ENCODE measurements around the gene EYS. TPM values are rescaled to one million over a fixed set of nuclear protein-coding genes. Genes with fewer than 3 reads are reported as not detected.

The EYS gene
- total RNA-seq, 1 experiment from 2014 or later = not detected

- H4K20me1 ChIP-seq (ENCODE audit: insufficient read depth) = no peaks in the 10 kb centered on the region
- no peaks in the 10 kb centered on the region for H3K79me2 ChIP-seq (ENCODE audit: insufficient read depth, low read length)
- no peak for ATAC-seq
- TF ChIP-seq YY1 (IDR thresholded peaks at IDR 0.05; ENCODE audit: extremely low read depth, insufficient replicate concordance, low read depth, low read length) (no peak), EGR1 (IDR thresholded peaks at IDR 0.05; ENCODE audit: low read depth) (no peak), EZH2 (IDR thresholded peaks at IDR 0.05) (no peak), ZBTB33 (IDR thresholded peaks at IDR 0.05; ENCODE audit: extremely low read depth, insufficient replicate concordance, low read length) (no peak), JUND (IDR thresholded peaks at IDR 0.05) (no peak), FOSL1 (IDR thresholded peaks at IDR 0.05; ENCODE audit: low read depth) (no peak), SRF (IDR thresholded peaks at IDR 0.05; ENCODE audit: low read depth) (no peak), SIN3A (IDR thresholded peaks at IDR 0.05; ENCODE audit: low read depth) (no peak), TCF7L2 (IDR thresholded peaks at IDR 0.05; ENCODE audit: borderline replicate concordance, extremely low read depth, insufficient read depth, insufficient read length) (no peak), CEBPB (IDR thresholded peaks at IDR 0.05; ENCODE audit: low read depth) (no peak), ZFX (IDR thresholded peaks at IDR 0.05) (no peak), CBX3 (IDR thresholded peaks at IDR 0.05; ENCODE audit: low read depth) (no peak), POLR2AphosphoS5 (IDR thresholded peaks at IDR 0.05; ENCODE audit: low read depth, low read length) (no peak), POLR2A (IDR thresholded peaks at IDR 0.05; ENCODE audit: borderline replicate concordance, extremely low read depth, insufficient read depth, insufficient read length) (no peak), SP1 (IDR thresholded peaks at IDR 0.05; ENCODE audit: low read depth) (no peak)
- TF ChIP-seq, protein P1, sequence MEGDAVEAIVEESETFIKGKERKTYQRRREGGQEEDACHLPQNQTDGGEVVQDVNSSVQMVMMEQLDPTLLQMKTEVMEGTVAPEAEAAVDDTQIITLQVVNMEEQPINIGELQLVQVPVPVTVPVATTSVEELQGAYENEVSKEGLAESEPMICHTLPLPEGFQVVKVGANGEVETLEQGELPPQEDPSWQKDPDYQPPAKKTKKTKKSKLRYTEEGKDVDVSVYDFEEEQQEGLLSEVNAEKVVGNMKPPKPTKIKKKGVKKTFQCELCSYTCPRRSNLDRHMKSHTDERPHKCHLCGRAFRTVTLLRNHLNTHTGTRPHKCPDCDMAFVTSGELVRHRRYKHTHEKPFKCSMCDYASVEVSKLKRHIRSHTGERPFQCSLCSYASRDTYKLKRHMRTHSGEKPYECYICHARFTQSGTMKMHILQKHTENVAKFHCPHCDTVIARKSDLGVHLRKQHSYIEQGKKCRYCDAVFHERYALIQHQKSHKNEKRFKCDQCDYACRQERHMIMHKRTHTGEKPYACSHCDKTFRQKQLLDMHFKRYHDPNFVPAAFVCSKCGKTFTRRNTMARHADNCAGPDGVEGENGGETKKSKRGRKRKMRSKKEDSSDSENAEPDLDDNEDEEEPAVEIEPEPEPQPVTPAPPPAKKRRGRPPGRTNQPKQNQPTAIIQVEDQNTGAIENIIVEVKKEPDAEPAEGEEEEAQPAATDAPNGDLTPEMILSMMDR (IDR thresholded peaks at IDR 0.05 in 2 of 3, conservative IDR thresholded peaks at IDR 0.05 in 1 of 3; ENCODE audit: borderline replicate concordance in 1 of 3, insufficient read depth in 1 of 3, low read depth in 2 of 3, low read length in 2 of 3) = no peak
- TF ChIP-seq, protein P2, sequence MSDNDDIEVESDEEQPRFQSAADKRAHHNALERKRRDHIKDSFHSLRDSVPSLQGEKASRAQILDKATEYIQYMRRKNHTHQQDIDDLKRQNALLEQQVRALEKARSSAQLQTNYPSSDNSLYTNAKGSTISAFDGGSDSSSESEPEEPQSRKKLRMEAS (IDR thresholded peaks at IDR 0.05) = no peak
- TF ChIP-seq, protein P3, sequence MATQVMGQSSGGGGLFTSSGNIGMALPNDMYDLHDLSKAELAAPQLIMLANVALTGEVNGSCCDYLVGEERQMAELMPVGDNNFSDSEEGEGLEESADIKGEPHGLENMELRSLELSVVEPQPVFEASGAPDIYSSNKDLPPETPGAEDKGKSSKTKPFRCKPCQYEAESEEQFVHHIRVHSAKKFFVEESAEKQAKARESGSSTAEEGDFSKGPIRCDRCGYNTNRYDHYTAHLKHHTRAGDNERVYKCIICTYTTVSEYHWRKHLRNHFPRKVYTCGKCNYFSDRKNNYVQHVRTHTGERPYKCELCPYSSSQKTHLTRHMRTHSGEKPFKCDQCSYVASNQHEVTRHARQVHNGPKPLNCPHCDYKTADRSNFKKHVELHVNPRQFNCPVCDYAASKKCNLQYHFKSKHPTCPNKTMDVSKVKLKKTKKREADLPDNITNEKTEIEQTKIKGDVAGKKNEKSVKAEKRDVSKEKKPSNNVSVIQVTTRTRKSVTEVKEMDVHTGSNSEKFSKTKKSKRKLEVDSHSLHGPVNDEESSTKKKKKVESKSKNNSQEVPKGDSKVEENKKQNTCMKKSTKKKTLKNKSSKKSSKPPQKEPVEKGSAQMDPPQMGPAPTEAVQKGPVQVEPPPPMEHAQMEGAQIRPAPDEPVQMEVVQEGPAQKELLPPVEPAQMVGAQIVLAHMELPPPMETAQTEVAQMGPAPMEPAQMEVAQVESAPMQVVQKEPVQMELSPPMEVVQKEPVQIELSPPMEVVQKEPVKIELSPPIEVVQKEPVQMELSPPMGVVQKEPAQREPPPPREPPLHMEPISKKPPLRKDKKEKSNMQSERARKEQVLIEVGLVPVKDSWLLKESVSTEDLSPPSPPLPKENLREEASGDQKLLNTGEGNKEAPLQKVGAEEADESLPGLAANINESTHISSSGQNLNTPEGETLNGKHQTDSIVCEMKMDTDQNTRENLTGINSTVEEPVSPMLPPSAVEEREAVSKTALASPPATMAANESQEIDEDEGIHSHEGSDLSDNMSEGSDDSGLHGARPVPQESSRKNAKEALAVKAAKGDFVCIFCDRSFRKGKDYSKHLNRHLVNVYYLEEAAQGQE (IDR thresholded peaks at IDR 0.05; ENCODE audit: low read depth) = no peak
- ChIA-PET POLR2A (no interaction called here), CTCF (no interaction called here), RAD21 (ENCODE audit: low non-redundant PET in 1 of 2, low total read pairs in 2 of 2, uncharacterized antibody in 2 of 2, unreplicated experiment in 2 of 2) (no interaction called here)
- intact Hi-C loops (cut with micrococcal nuclease) = no loop called here
- peaks cover 0 to 18% of the 10 kb centered on the region in 2 experiments; a peak in 2 of 4 replicates for H3K9me3 ChIP-seq (ENCODE audit: control insufficient read depth in 1 of 2, insufficient read depth in 1 of 2, low read depth in 1 of 2, low read length in 2 of 2)
- BruUV-seq (replicated peaks) = no TSS peak
- no peak overlapping the region for H3K4me2 ChIP-seq (ENCODE audit: low read length)
- no peaks in the 10 kb centered on the region for H3K9me2 ChIP-seq (ENCODE audit: insufficient read depth)
- H3K4me3 ChIP-seq (replicated peaks in 1 of 2; ENCODE audit: low read depth in 1 of 2, low read length in 2 of 2) = no peak overlapping the region
- H2AFZ ChIP-seq (ENCODE audit: low read depth, low read length, poor library complexity, severe bottlenecking) = no peak overlapping the region
- H3K9ac ChIP-seq (ENCODE audit: low read length) = no peak overlapping the region
- no peak overlapping the region for H3K27ac ChIP-seq (ENCODE audit: low read depth, low read length)
- H3K36me3 ChIP-seq (ENCODE audit: control insufficient read depth in 1 of 2, insufficient read depth in 2 of 2, low read length in 2 of 2) = no peaks in the 10 kb centered on the region
- H3K4me1 ChIP-seq (ENCODE audit: control insufficient read depth in 1 of 2, insufficient read depth in 2 of 2, low read length in 2 of 2) = no peaks in the 10 kb centered on the region
- H3K27me3 ChIP-seq (ENCODE audit: insufficient read depth, low read length) = no peaks in the 10 kb centered on the region
- DNase-seq (ENCODE audit: low read depth, low spot score) = no peak
Observed at GRCh38 chr6:65627015-65627414, 80.0 kb downstream of the EYS start.
